ENCODE measurements around the gene TBC1D22A.

The TBC1D22A gene

DNA sequence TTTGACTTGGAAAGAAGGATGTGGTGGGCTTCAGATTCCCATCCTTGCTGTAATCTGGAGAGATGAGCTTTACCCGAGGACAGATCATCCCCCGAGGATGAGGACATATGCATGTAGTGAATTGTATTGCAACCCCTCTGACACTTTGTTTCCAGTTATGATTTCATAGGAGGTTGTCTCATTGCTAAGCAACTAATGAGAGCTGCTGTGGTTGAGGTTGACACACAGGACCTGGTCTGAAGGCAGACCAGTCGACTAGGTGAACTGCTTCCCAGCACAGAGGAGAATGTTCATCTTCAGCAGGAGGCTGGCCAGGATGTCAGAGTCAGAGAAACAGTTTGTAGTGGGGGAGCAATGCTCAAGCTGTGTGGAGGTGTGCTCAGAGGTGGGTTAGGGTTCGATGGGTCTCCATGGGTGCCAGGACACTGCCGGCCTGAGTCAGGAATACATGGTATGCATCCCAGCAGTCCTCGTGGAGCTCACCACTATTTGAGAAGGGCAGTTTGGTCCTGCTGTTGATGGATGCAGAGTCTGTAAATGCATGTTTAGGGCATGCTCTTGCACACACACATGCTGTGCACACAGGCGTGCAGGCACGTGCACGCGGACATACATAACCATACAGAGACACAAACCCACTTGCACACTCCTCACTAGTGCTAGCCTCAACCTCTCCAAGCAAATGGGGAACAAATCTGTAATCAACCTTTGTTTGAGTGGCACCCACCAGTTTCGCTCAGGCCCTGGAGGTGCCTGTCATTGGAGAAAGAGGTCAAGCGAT is 153.7 kb downstream of the TBC1D22A start:
- DNase-seq (ENCODE audit: low spot score in 2 of 2) (no peak), ATAC-seq (ENCODE audit: low read depth) (no peak)
- H3K4me1 Mint-ChIP-seq, result peaks cover under 1% of the 10 kb centered on the region
- H3K9me3 Mint-ChIP-seq, result peaks cover under 1% of the 10 kb centered on the region
- peaks cover 37% of the 10 kb centered on the region for H3K36me3 Mint-ChIP-seq
- H3K4me3 Mint-ChIP-seq, result no peak overlapping the region
- no peaks in the 10 kb centered on the region for H3K27me3 Mint-ChIP-seq
- peak overlapping the region; percentile 56 for H3K27ac Mint-ChIP-seq

- ATAC-seq (ENCODE audit: low read depth) (no peak), DNase-seq (ENCODE audit: low spot score in 2 of 2) (no peak)
- H3K27ac Mint-ChIP-seq, result peak overlapping the region; percentile 22
- H3K27me3 Mint-ChIP-seq, result no peaks in the 10 kb centered on the region
- peaks cover 7% of the 10 kb centered on the region for H3K9me3 Mint-ChIP-seq
- H3K4me1 Mint-ChIP-seq, result peaks cover 4% of the 10 kb centered on the region
- peaks cover 45% of the 10 kb centered on the region for H3K36me3 Mint-ChIP-seq
- no peak overlapping the region for H3K4me3 Mint-ChIP-seq
Measured at GRCh38 chr22:46916886-46917770, 154.7 kb downstream of the TBC1D22A start.

DNA sequence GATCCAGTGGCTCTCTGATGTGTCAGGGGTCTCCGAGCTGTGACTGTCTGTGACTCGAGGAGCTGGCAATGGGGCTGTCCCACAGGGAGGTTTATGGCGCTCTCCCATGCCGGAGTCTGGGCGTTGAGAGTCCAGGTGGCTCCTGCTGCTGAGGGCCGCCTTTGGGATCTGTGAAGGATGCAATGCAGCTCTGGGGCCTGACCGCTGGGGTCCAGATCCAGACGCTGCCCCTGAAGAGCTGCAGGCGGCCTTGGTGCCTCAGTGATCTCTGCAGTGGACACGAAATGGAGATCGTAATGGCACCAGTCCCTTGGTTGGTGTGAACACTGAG is 155.3 kb downstream of the TBC1D22A start:
- Mint-ChIP-seq H3K27ac (peak overlapping the region; percentile 22), H3K4me3 (no peak overlapping the region), H3K27me3 (no peaks in the 10 kb centered on the region), H3K36me3 (peaks cover 45% of the 10 kb centered on the region), H3K9me3 (peaks cover 8% of the 10 kb centered on the region), H3K4me1 (peaks cover 5% of the 10 kb centered on the region)
- DNase-seq (ENCODE audit: low spot score in 2 of 2) (no peak), ATAC-seq (ENCODE audit: low read depth) (no peak)

- Mint-ChIP-seq H3K4me3 (no peak overlapping the region), H3K4me1 (peaks cover 5% of the 10 kb centered on the region), H3K27me3 (no peaks in the 10 kb centered on the region), H3K27ac (peak overlapping the region; percentile 22), H3K36me3 (peaks cover 45% of the 10 kb centered on the region), H3K9me3 (peaks cover 8% of the 10 kb centered on the region)
- ATAC-seq (ENCODE audit: low read depth), result no peak
- DNase-seq (ENCODE audit: low spot score in 2 of 2), result no peak
Measured at GRCh38 chr22:46918197-46918596, 155.7 kb downstream of the TBC1D22A start.

GRCh38 chr22:46922037-46922436 is 159.6 kb downstream of the TBC1D22A start:
- peaks cover 8% of the 10 kb centered on the region for H3K9me3 Mint-ChIP-seq
- no peak overlapping the region for H3K27ac Mint-ChIP-seq
- H3K36me3 Mint-ChIP-seq, result peaks cover 35% of the 10 kb centered on the region
- no peak overlapping the region for H3K4me3 Mint-ChIP-seq
- DNase-seq (ENCODE audit: low spot score in 2 of 2), result no peak
- no peak for ATAC-seq (ENCODE audit: low read depth)
- H3K4me1 Mint-ChIP-seq, result peaks cover 5% of the 10 kb centered on the region
- H3K27me3 Mint-ChIP-seq, result no peaks in the 10 kb centered on the region

DNA sequence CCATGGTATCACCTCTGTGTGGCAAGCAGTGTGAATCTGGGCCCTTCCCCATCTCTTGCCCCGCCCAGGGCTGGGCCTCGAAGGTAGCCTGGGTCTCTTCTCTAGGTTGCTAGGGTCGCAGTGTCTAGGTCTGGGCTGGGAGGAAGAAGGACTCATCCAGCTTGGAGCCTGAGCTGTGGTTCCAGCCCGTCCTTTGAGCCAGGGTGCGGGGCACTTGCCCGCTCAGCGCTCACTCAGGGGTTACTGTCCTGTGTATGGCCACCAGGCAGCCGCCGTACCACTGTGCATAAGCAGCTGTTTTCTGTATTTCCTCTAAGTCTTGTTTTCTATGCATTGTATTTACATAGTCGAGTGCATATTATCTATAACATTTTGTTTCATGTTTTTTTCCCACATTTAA is 160.9 kb downstream of the TBC1D22A start:
- Mint-ChIP-seq H3K4me1 (peaks cover 7% of the 10 kb centered on the region), H3K27ac (no peak overlapping the region), H3K36me3 (peaks cover 25% of the 10 kb centered on the region), H3K9me3 (peaks cover 8% of the 10 kb centered on the region), H3K27me3 (no peaks in the 10 kb centered on the region), H3K4me3 (no peak overlapping the region)
- no peak for DNase-seq (ENCODE audit: low spot score in 2 of 2)
- no peak for ATAC-seq (ENCODE audit: low read depth)

GRCh38 chr22:46925818-46926217 is 163.4 kb downstream of the TBC1D22A start:
- ATAC-seq (ENCODE audit: low read depth) (no peak), DNase-seq (ENCODE audit: low spot score in 2 of 2) (no peak)
- no peak overlapping the region for H3K27ac Mint-ChIP-seq
- no peak overlapping the region for H3K4me3 Mint-ChIP-seq
- H3K27me3 Mint-ChIP-seq, result no peaks in the 10 kb centered on the region
- H3K4me1 Mint-ChIP-seq, result peaks cover 7% of the 10 kb centered on the region
- peaks cover 8% of the 10 kb centered on the region for H3K9me3 Mint-ChIP-seq
- peaks cover 21% of the 10 kb centered on the region for H3K36me3 Mint-ChIP-seq

- Mint-ChIP-seq H3K9me3 (no peaks in the 10 kb centered on the region), H3K4me3 (no peak overlapping the region), H3K27ac (no peak overlapping the region), H3K4me1 (peaks cover 11% of the 10 kb centered on the region), H3K36me3 (peaks cover 24% of the 10 kb centered on the region), H3K27me3 (no peaks in the 10 kb centered on the region)
- no peak for ATAC-seq (ENCODE audit: low read depth)
- DNase-seq (ENCODE audit: low spot score in 2 of 2), result no peak
Measured at GRCh38 chr22:46929046-46929709, 166.7 kb downstream of the TBC1D22A start.

DNA sequence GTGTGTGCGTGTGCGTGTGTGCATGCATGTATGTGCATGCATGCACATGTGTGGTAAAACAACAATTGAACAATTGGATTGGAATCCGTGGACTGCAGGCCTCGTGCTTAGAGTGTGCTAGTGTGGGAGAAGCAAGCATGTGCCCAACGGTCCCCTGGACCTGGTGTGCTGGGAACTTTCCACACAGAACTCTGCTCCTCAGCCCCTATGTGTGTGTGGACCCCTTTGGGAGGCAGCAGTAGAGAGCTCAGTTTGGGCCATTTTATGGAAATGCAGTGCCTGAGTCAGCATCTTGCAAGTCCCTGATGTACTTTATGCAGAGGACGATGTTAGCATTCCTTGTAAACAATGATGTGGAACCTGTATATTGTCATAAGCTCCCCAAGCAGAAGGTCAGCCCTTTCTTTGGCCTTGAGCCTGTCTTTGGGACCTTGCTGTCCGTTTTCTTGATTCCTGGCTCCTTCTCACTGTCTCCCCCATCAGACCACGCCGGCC is 167.3 kb downstream of the TBC1D22A start:
- Mint-ChIP-seq H3K36me3 (peaks cover 24% of the 10 kb centered on the region), H3K4me3 (no peak overlapping the region), H3K9me3 (no peaks in the 10 kb centered on the region), H3K27me3 (no peaks in the 10 kb centered on the region), H3K27ac (no peak overlapping the region), H3K4me1 (peaks cover 11% of the 10 kb centered on the region)
- ATAC-seq (ENCODE audit: low read depth) (no peak), DNase-seq (ENCODE audit: low spot score in 2 of 2) (no peak)

GRCh38 chr22:46931414-46931813 is 169.0 kb downstream of the TBC1D22A start:
- no peak for DNase-seq (ENCODE audit: low spot score in 2 of 2)
- H3K4me3 Mint-ChIP-seq, result no peak overlapping the region
- H3K36me3 Mint-ChIP-seq, result peaks cover 26% of the 10 kb centered on the region
- no peak for ATAC-seq (ENCODE audit: low read depth)
- H3K4me1 Mint-ChIP-seq, result peaks cover 16% of the 10 kb centered on the region
- no peaks in the 10 kb centered on the region for H3K27me3 Mint-ChIP-seq
- H3K9me3 Mint-ChIP-seq, result no peaks in the 10 kb centered on the region
- H3K27ac Mint-ChIP-seq, result no peak overlapping the region

GRCh38 chr22:46931881-46932280 is 169.4 kb downstream of the TBC1D22A start:
- Mint-ChIP-seq H3K36me3 (peaks cover 26% of the 10 kb centered on the region), H3K9me3 (no peaks in the 10 kb centered on the region), H3K4me1 (peaks cover 16% of the 10 kb centered on the region), H3K4me3 (no peak overlapping the region), H3K27me3 (no peaks in the 10 kb centered on the region), H3K27ac (no peak overlapping the region)
- no peak for ATAC-seq (ENCODE audit: low read depth)
- DNase-seq (ENCODE audit: low spot score in 2 of 2), result no peak

GRCh38 chr22:46933040-46933930 is 170.8 kb downstream of the TBC1D22A start:
- no peaks in the 10 kb centered on the region for H3K27me3 Mint-ChIP-seq
- peak overlapping the region; percentile 60 for H3K27ac Mint-ChIP-seq
- no peaks in the 10 kb centered on the region for H3K9me3 Mint-ChIP-seq
- no peak for DNase-seq (ENCODE audit: low spot score in 2 of 2)
- H3K4me3 Mint-ChIP-seq, result no peak overlapping the region
- H3K4me1 Mint-ChIP-seq, result peaks cover 15% of the 10 kb centered on the region
- peaks cover 26% of the 10 kb centered on the region for H3K36me3 Mint-ChIP-seq
- ATAC-seq (ENCODE audit: low read depth), result no peak

GRCh38 chr22:46934172-46934745 is 171.8 kb downstream of the TBC1D22A start:
- no peaks in the 10 kb centered on the region for H3K27me3 Mint-ChIP-seq
- H3K4me1 Mint-ChIP-seq, result peaks cover 17% of the 10 kb centered on the region
- H3K4me3 Mint-ChIP-seq, result no peak overlapping the region
- no peak for DNase-seq (ENCODE audit: low spot score in 2 of 2)
- no peaks in the 10 kb centered on the region for H3K9me3 Mint-ChIP-seq
- H3K36me3 Mint-ChIP-seq, result peaks cover 22% of the 10 kb centered on the region
- peak overlapping the region; percentile 40 for H3K27ac Mint-ChIP-seq
- no peak for ATAC-seq (ENCODE audit: low read depth)
